Hindlimb muscle (tissue), 1 donor: ENCODE measurements around the gene ENPP3. TPM values are rescaled to one million over a fixed set of nuclear protein-coding genes. Genes with fewer than 3 reads are reported as not detected.
"Not testable (repeated sequence)": the region's sequence is repeated elsewhere in the genome, so short reads cannot be mapped to it uniquely, and the experiment has no call there.

Source experiments
- DNase-seq: peaks from one replicate; pipeline ENCODE4 v3.0.0-alpha.2; 2013
- polyA plus RNA-seq: library from polyadenylated mRNA; unstranded; fragments of 120-200 nt; gene quantifications from one replicate; pipeline ENCODE4 v1.2.1, GENCODE V29; 2013; ENCODE audit not compliant: insufficient read length

The ENPP3 gene
- polyA plus RNA-seq, 1 donor = 0.52 TPM

DNA sequence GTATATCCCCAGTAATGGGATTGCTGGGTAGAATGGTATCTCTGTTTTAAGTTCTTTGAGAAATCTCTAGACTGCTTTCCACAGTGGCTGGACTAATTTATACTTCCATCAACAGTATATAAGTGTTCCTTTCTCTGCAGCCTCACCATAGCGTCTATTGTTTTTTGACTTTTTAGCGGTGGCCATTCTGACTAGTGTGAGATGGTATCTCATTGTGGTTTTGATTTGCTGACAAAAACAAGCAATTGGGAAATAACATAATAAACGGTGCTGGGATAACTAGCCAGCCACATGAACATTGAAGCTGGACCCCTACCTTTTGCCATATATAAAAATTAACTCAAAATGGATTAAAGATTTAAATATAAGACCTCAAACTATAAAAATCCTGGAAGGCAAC, 49.9 kb downstream of the ENPP3 start:
- DNase-seq = no peak

- DNase-seq = no peak
Measured at GRCh38 chr6:131688286-131688685, 51.2 kb downstream of the ENPP3 start.

GRCh38 chr6:131692031-131692430, 54.9 kb downstream of the ENPP3 start:
- DNase-seq = no peak

- DNase-seq = no peak
Measured at GRCh38 chr6:131692589-131692988, 55.5 kb downstream of the ENPP3 start.

DNA sequence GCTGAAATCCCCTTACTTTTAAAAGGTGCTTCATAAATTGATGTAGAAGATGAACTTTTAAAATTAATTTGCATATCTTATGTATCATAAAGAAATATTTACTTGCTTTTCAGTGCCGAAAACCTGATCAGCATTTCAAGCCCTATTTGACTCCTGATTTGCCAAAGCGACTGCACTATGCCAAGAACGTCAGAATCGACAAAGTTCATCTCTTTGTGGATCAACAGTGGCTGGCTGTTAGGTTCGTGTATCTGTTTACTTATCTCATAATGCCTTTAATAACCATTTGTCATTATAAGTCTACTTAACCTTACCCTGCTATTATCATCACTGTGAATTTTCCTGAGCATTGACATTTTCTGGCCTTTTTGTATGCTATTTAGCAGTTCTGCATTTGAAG, 56.3 kb downstream of the ENPP3 start:
- no peak for DNase-seq

- peak; percentile 73 for DNase-seq
Measured at GRCh38 chr6:131694832-131695426, 57.8 kb downstream of the ENPP3 start.

GRCh38 chr6:131696956-131697355, 59.9 kb downstream of the ENPP3 start:
- no peak for DNase-seq

GRCh38 chr6:131700851-131701250, 63.7 kb downstream of the ENPP3 start:
- DNase-seq = not testable (repeated sequence)

DNA sequence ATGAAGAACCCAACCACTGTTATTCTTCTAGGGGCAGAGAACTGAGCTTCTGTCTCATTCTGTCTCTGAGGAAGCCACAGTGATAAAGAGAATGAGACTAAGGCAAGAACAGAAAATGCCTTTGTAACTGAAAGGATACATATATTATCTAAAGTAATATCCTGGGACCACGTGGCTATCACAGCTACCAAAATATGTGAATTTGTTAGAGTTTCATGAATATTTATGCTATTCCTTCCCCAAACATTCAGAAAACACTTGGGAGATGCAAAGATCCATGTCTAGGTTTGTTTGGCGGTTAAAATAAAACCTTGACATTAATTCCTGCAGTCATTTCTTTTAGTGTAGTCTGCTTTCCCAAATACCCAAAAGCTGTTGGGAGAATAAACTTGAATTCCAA, 66.8 kb downstream of the ENPP3 start:
- DNase-seq = not testable (repeated sequence)

DNA sequence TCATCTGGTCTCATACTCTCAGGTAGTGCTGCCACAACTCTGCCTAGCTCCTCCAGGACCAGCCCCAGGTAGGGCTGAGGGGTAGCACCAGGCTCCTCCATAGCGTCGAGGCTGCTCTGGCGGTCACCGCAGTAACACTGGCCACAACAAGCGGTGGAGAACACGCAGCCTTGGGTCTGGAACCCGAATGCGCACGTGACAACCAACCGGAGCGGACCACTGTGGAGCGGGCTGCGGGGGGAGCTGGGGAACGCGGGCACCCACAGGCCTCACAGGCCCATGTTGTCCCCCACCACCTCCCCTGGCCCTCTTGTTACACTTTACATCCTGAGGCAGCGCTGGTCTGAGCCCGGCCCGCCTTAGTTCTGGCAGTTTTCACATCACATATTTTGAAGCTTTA, 73.8 kb downstream of the ENPP3 start, which contains the start of gene CTAGE9:
Gene CTAGE9, minus strand, starts transcription at position 101 of the 400 bp plus-strand sequence. Its CDS starts 0 bp downstream, at position 101.
- not testable (repeated sequence) for DNase-seq

DNA sequence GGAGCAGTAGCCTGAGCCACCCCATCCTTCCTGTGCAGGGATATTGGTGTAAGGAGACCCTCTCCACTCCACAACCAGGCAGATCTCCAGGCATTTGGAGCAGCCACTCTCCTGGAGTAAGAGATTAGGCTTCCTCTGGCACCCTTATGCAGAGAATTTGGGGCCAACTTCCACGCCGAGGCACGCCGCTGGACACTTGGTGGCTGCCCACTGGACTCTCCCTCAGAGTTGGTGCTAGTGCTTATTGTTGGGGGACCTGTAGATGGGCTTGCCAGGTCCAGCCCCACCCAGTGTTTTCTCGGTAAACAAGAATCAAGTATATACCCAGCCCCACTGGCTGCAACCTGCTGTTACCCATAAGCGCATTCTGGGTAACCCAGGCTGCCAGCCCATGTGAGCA, 78.5 kb downstream of the ENPP3 start:
- DNase-seq = not testable (repeated sequence)

DNA sequence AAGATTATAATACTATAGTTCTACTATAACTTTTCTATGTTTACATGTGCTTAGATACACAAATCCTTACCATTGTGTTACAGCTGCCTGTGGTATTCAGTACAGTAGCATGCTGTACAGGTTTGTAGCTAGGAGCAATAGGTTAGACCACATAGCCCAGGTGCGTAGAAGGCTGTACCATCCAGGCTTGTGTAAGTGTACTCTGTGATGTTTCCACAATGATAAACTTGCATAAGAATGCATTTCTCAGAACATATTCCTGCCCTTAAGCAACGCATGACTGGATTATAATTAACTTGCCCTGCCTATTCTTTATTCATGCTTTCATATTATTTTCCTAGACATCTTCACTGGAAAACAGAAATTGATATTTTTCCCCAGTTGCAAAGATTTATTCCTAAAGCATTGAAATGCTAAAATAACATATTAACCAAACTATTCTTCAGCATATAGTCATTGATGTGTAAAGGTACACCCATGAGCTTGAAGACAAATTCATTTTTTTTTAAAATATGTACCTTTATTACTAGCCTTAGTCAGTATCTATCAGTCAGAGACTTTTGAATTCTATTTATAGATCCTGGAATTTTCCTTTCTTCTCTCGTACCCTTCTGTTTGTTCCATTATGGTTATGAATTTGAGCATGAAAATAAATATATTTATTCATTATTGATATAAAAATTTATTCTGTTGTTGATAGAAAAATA, 80.9 kb downstream of the ENPP3 start:
- no peak for DNase-seq

- no peak for DNase-seq
Measured at GRCh38 chr6:131721161-131721560, 84.1 kb downstream of the ENPP3 start.

GRCh38 chr6:131724114-131724513, 87.0 kb downstream of the ENPP3 start:
- DNase-seq = no peak

DNA sequence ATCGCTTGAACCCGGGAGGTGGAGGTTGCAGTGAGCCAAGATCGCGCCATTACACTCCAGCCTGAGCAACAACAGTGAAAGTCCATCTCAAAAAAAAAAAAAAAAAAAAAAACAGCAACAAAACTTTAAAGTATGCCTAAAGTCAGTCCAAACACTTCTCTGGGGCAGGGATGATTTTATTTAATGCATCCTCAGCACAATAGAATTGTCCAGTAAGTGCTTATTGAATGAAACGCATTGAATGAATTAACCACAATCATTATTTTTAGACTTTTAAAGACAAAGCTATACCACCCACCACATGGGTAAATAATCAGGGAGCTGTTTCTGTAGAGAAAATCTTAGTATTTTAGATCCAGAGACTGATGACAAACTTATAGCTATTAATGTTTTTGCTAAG, 90.4 kb downstream of the ENPP3 start:
- DNase-seq = no peak

DNA sequence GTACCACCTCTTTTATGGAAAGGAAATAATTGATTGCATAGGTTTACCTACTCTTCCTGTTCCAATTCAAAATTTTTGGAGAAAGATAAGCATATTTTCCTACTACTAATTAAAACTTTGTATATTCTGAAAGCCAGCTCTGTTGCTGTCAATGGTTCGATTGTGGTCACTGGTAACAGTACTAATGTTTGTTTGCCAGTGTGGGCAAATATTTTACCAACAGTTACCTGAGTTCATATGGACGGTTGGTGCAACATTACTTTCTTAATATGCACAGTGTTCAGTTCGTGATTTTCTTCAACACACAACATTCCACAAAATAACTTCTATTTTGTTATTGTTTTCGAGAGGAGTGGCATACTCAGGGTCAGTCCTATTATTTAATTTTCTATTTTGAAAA, 90.8 kb downstream of the ENPP3 start:
- no peak for DNase-seq

DNA sequence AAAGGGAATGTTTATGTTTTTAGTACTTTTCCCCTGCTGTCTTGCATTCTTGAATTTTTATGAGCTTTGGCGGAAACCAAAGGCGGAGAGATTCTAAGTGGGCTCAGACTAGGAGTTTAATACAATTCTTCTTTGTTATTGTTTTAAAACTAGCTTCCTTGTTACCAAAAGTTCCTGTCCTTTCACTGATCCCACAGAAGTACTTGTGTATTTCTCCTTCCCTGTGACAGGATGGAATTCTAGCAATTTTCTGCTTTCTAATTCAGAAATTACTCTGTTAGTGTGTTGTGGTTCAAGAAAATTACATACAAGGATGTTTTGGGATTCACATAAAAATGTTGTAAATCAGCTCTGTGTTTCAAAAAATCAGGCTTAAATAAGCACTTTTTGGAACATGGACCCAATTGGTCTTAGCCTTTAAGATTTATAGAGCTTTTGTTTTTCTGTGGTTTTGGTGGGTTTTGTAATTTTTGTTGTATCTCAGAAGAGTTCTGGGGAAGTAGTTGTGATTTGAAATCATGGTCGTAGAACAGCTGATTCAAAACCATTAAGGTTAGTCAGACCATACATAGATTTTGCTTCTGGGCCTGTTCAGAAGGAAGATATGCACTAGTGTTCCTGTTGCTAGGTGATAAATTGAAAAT, 91.3 kb downstream of the ENPP3 start:
- DNase-seq = no peak

DNA sequence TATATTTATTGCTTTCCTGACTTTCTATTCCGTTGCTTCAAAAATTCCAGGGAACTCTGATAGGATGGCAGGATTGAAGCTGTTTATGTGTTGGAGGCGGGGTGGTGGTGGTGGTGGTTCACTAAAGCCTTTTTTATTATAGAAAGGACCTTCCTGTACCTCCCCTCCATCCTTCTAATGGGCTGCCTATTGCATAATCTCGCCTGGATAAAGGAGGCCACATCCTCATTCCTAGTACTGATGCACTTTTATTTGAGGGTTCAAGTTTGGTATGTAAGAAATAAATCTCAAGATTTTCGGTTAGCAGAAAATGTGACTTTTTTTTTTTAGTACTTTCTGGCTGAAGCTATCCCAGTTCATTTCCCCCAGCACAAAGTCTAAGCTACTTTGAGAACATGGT, 92.4 kb downstream of the ENPP3 start:
- no peak for DNase-seq

DNA sequence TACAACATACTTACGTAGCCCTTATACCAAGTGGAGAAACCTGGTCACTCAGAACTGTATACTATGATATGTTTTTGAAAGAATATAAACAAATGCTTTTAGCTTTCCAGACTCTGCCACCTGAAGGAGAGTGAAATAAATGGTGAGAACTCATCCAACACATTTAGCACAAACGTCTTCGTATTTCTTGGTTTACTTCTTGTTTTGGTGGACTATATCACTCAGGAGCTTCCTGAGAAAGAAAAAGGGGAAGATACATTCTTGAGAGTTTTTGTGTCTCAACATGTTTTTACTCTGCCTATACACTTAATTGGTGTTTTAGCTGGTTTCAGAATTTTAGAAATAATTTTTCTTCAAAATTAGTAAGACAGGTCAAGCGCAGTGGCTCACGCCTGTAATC, 93.2 kb downstream of the ENPP3 start:
- DNase-seq = no peak

GRCh38 chr6:131731224-131731623, 94.1 kb downstream of the ENPP3 start:
- no peak for DNase-seq

DNA sequence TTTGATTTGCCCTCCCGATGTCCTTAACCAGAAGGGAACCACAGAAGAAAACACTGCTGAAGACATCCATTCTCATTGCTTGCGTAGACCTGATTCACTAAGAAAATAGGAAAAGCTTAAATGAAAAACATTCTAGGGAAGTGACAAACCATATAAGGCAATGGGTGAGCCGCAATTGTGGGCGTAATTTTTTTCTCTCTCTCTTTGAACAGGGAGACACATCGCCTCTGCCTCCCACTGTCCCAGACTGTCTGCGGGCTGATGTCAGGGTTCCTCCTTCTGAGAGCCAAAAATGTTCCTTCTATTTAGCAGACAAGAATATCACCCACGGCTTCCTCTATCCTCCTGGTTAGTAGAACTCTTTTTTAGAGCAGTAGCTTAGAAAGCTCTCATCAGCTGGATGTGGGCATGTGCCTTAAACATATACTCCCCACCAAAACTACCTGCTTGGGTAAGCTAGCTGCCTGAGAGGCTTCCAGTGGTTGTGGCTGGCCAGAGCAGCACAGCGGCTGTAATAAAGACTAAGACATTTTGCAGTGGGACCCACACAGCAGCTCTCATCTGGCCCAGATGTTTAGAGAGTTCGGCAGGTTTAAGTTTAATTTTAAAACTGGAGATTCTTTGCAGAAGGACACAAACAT, 96.4 kb downstream of the ENPP3 start:
- DNase-seq = peak; percentile 12

DNA sequence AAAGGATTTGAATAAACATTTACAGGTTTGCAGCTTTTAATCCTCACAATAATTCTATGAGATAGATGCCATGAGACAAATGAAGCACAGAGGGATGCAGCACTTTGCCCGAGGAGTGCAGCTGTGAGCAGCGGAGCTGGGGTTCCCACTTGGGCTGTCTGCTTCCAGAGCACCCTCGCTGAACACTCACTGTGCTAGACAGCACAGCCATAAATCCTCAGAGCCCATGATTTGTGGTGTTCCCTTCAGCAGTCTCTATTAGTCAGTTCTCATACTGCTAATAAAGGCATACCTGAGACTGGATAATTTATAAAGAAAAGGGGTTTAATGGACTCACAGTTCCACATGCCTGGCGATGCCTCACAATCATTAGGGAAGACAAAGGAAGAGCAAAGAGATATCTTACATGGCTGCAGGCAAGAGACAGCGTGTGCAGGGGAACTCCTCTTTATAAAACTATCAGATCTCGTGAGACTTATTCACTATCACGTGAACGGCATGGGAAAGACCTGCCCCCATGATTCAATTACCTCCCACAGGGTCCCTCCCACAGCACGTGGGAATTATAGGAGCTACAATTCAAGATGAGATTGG, 99.0 kb downstream of the ENPP3 start:
- no peak for DNase-seq

GRCh38 chr6:131736811-131737210, 99.7 kb downstream of the ENPP3 start:
- DNase-seq = no peak
